BLaER1 treated with 17β-estradiol and CSF1 and Interleukin-3, amounts not matched to agents 10 nM and 100 nM (cell line): ENCODE data around the gene UCMA.
"Not testable (repeated sequence)": the region's sequence is repeated elsewhere in the genome, so short reads cannot be mapped to it uniquely, and the experiment has no call there.

ENCODE experiments used
- H3K27ac ChIP-seq, 11 experiments: shearing (Covaris generic); formaldehyde crosslinking; 2 replicates each; pipeline ENCODE4 v1.8.1; 2022
- H3K27me3 ChIP-seq, 11 experiments: shearing (Covaris generic); formaldehyde crosslinking; 2 replicates each; pipeline ENCODE4 v1.8.1; 2022
- H3K36me3 ChIP-seq, 11 experiments: shearing (Covaris generic); formaldehyde crosslinking; 2 replicates each; pipeline ENCODE4 v1.8.1; 2022
- H3K4me1 ChIP-seq, 10 experiments: shearing (Covaris generic); formaldehyde crosslinking; 2 replicates each; pipeline ENCODE4 v1.8.1; 2022
- H3K4me2 ChIP-seq, 11 experiments: shearing (Covaris generic); formaldehyde crosslinking; 2 replicates each; pipeline ENCODE4 v1.8.1; 2022
- H3K4me3 ChIP-seq, 10 experiments: shearing (Covaris generic); formaldehyde crosslinking; 2 replicates each; pipeline ENCODE4 v1.8.1; 2022
- H3K9ac ChIP-seq, 11 experiments: shearing (Covaris generic); formaldehyde crosslinking; 2 replicates each; pipeline ENCODE4 v1.8.1; 2022
- H3K9me3 ChIP-seq, 11 experiments: shearing (Covaris generic); formaldehyde crosslinking; replicated peaks in 1 of 11; 2 replicates each; pipeline ENCODE4 v1.8.1; 2022
- H4K20me1 ChIP-seq, 11 experiments: shearing (Covaris generic); formaldehyde crosslinking; 2 replicates each; pipeline ENCODE4 v1.8.1; 2022
- Cebpa-rat ChIP-seq, 11 experiments: shearing (Covaris generic); IDR thresholded peaks; 2 replicates each; pipeline ENCODE4 v1.8.1; 2022

UCMA gene

DNA sequence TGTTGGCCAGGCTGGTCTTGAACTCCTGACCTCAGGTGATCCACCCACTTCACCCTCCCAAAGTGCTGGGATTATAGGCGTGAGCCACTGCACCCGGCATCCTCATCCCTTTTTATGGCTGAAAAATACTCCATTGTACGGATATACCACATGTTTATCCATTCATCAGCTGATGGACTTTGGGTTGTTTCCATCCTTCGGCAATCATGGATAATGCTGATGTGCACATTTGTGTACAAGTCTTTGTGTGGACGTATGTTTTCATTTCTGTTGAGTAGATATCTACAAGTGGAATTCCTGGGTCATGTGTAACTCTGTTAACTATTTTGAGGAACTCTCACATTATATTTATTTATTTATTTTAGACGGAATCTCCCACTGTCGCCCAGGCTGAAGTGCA, 5.7 kb upstream of the UCMA start:
- Histone ChIP-seq H3K9ac (no peak overlapping the region), H3K27me3 (no peaks in the 10 kb centered on the region), H3K9me3 (no peaks in the 10 kb centered on the region), H3K4me1 (peaks cover 0 to 7% (median 0%) of the 10 kb centered on the region in 10 experiments; a peak in 2 of 20 replicates), H3K27ac (no peak overlapping the region), H3K4me2 (no peak overlapping the region), H4K20me1 (no peaks in the 10 kb centered on the region), H3K4me3 (no peak overlapping the region), H3K36me3 (no peaks in the 10 kb centered on the region)
- no peak for TF ChIP-seq Cebpa-rat (IDR thresholded peaks at IDR 0.05)

DNA sequence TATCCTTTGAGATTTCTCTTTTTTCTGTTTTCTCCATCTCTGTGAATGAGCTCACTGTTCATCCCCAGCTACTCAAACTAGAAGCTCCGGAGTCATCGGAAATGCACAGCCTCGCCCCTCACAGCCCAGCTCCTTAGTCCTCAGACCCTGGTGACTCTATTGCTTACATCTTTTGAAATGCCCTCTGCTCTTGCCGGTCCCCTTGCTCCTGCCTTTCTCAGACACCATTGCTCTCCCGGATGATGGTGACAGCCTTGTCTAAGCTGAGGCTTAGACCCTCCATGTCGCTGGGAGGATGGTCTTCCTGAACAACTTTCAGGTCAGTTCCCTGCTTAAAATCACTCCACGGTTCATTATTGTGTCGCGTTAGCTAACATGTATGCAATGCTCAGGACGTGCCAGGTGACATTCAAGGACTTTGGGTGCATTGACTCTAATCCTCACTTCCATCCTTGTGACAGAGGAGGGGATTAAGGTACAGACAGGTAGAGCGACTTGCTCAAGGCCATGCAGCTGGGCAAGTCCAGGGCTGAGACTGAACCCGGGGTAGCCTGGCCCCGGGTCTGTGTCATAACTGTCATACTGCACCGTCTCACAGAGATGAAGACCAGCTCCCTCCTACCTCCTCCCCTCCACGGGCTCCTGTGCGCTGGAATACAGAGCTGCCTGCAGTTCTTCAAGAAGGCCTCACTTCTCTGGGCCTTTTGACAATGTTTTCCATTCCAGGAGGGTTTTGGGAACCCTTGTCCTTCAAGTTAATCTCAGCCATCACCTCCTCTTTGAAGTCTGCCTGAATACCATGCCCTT, 4.3 kb upstream of the UCMA start:
- H3K9me3 ChIP-seq: no peaks in the 10 kb centered on the region
- no peak overlapping the region for H3K9ac ChIP-seq
- H3K4me3 ChIP-seq: no peak overlapping the region
- no peaks in the 10 kb centered on the region for H4K20me1 ChIP-seq
- no peak for TF ChIP-seq Cebpa-rat (IDR thresholded peaks at IDR 0.05)
- H3K27ac ChIP-seq: no peak overlapping the region
- peaks cover 0 to 16% (median 6%) of the 10 kb centered on the region in 10 experiments; a peak in 13 of 20 replicates for H3K4me1 ChIP-seq
- no peaks in the 10 kb centered on the region for H3K27me3 ChIP-seq
- H3K36me3 ChIP-seq: no peaks in the 10 kb centered on the region
- H3K4me2 ChIP-seq: no peak overlapping the region

DNA sequence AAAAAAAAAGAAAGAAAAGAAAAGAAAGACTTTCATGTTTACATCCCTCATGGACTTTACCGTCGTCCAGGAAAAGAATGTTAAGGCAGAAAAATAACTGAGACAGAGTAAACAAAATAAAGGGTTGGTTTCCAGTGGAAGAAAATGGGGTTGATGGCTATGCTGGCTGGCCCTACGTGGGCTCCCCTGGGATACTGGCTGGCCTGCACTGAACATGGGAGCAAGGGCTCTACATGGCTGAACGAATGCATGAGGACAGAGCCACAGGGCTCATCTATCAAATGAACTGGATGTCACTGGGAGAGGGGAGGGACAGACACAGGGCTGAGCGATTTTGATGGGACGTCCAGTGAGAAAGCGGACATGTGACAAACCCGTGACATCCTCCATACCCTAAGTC, 2.5 kb upstream of the UCMA start:
- no peak overlapping the region for H3K9ac ChIP-seq
- H3K27me3 ChIP-seq: no peaks in the 10 kb centered on the region
- H3K4me3 ChIP-seq: no peak overlapping the region
- H3K4me2 ChIP-seq: no peak overlapping the region
- no peaks in the 10 kb centered on the region for H4K20me1 ChIP-seq
- H3K36me3 ChIP-seq: no peaks in the 10 kb centered on the region
- peaks cover 0 to 29% (median 14%) of the 10 kb centered on the region in 10 experiments; a peak in 13 of 20 replicates for H3K4me1 ChIP-seq
- TF ChIP-seq Cebpa-rat (IDR thresholded peaks at IDR 0.05): no peak
- no peaks in the 10 kb centered on the region for H3K9me3 ChIP-seq
- no peak overlapping the region for H3K27ac ChIP-seq

DNA sequence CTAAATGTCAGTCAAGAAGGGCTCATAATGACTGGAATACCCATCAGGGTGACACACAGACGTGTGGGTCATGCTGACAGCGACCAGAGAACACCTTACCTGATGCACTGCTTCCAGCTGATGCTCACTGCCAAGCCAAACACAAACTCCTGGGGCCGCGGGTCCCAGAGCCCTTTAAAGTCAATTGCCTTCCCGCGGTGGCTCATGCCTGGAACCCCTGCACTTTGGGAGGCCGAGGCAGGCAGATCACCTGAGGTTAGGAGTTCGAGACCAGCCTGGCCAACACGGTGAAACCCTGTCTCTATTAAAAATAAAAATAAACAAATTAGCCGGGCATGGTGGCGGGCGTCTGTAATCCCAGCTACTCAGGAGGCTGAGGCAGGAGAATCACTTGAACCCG, 562 bp upstream of the UCMA start:
- not testable (repeated sequence) for H3K4me2 ChIP-seq, H3K27ac ChIP-seq, H4K20me1 ChIP-seq, H3K9ac ChIP-seq, H3K27me3 ChIP-seq, H3K4me3 ChIP-seq, H3K9me3 ChIP-seq, H3K36me3 ChIP-seq
- peaks cover 0 to 28% (median 14%) of the 10 kb centered on the region in 10 experiments; a peak in 13 of 20 replicates for H3K4me1 ChIP-seq

DNA sequence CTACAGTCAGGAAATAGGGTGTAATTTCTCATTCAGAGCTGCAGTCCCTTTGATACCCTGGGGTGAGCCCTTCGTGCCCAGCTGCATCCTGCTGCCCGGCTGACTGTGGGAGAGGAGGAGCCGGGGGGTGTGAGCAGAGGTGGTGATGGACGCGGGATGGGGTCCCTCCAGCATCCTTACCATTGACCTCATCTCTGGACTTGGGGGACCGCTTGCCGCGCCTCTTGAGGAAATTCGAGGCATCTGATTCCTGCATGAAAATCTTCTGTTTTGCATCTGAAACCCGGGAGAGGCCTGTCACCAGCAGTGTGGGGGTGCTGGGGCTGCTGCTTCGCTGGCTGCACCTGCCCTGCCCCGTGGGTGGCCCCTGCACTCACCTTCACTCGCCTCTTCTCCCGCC, 816 bp downstream of the UCMA start:
- no peak overlapping the region for H3K4me3 ChIP-seq
- H3K4me2 ChIP-seq: peak overlapping the region in 8 of 11 experiments; percentile 7 to 54 (median 48); a peak in 14 of 22 replicates
- H3K4me1 ChIP-seq: peaks cover 0 to 23% (median 14%) of the 10 kb centered on the region in 10 experiments; a peak in 13 of 20 replicates
- H3K9ac ChIP-seq: no peak overlapping the region
- TF ChIP-seq Cebpa-rat (IDR thresholded peaks at IDR 0.05): no peak
- no peaks in the 10 kb centered on the region for H3K27me3 ChIP-seq
- no peaks in the 10 kb centered on the region for H3K36me3 ChIP-seq
- no peaks in the 10 kb centered on the region for H3K9me3 ChIP-seq
- no peak overlapping the region for H3K27ac ChIP-seq
- no peaks in the 10 kb centered on the region for H4K20me1 ChIP-seq

DNA sequence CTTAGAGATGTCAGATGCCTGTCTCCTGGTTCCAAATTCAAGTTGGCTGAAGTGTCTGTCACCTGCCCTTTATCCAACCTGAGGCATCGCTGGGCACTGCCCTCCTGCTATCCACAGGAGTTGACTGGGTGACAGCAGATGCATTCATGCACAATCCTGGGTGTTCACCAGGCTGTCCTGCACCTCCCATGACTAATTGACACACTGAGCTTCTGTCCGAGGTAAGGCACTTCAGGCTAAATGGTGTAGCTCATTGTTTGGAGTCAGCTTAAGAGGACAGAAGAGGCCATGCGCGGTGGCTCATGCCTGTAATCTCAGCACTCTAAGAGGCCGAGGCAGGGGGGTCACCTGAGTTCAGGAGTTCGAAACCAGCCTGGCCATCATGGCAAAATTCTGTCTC, 2.4 kb downstream of the UCMA start:
- no peaks in the 10 kb centered on the region for H4K20me1 ChIP-seq
- no peaks in the 10 kb centered on the region for H3K9me3 ChIP-seq
- no peak overlapping the region for H3K4me2 ChIP-seq
- H3K36me3 ChIP-seq: no peaks in the 10 kb centered on the region
- H3K27ac ChIP-seq: no peak overlapping the region
- H3K27me3 ChIP-seq: no peaks in the 10 kb centered on the region
- peaks cover 0 to 23% (median 14%) of the 10 kb centered on the region in 10 experiments; a peak in 13 of 20 replicates for H3K4me1 ChIP-seq
- TF ChIP-seq Cebpa-rat (IDR thresholded peaks at IDR 0.05): no peak
- H3K9ac ChIP-seq: no peak overlapping the region
- H3K4me3 ChIP-seq: no peak overlapping the region

DNA sequence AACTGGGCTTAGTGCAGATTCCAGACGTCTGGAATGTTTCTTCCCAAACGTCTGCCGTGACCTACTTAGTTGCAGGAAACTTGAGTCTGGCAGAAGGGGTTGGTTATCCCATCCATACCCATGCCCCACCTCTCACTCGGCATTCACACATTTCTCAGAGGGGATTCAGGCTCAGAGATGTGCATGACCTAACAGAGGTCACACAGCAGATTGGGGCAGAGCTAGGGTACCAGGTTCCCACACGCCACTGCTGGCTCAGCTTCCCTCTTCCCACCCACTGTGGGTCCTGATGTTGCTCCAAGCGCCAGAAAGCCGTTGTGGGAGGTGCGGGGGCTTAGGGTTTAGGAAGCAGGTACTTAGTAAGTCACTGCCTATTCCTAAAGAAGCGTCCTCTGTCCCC, 3.0 kb downstream of the UCMA start:
- no peak overlapping the region for H3K4me2 ChIP-seq
- H3K9ac ChIP-seq: no peak overlapping the region
- H3K36me3 ChIP-seq: no peaks in the 10 kb centered on the region
- H4K20me1 ChIP-seq: no peaks in the 10 kb centered on the region
- H3K27me3 ChIP-seq: no peaks in the 10 kb centered on the region
- no peak overlapping the region for H3K27ac ChIP-seq
- H3K4me3 ChIP-seq: no peak overlapping the region
- no peak for TF ChIP-seq Cebpa-rat (IDR thresholded peaks at IDR 0.05)
- H3K4me1 ChIP-seq: peaks cover 0 to 23% (median 14%) of the 10 kb centered on the region in 10 experiments; a peak in 13 of 20 replicates
- no peaks in the 10 kb centered on the region for H3K9me3 ChIP-seq

DNA sequence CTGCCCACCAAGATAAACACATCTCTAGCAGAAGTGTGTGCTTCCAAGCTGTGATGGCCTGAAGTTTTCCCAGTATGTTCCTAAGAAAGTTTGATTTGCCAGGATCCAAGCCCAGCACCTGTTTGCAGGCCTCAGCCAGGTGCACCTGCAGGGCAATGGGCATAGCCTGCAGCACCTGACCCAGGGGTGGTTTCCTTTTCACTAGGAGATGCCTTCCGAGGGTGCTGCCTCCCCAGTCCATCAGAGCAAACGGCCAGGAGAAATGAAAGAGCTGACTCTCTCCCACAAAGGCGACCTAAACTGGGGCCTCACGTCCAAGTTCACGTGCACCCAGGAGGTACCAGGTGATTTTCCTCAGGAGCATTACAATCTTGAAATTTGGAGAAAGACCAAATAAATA, 7.1 kb downstream of the UCMA start:
- Histone ChIP-seq H3K4me3 (no peak overlapping the region), H3K27ac (no peak overlapping the region), H4K20me1 (no peaks in the 10 kb centered on the region), H3K4me1 (no peaks in the 10 kb centered on the region), H3K9ac (no peak overlapping the region), H3K9me3 (no peaks in the 10 kb centered on the region), H3K4me2 (no peak overlapping the region), H3K36me3 (no peaks in the 10 kb centered on the region), H3K27me3 (no peaks in the 10 kb centered on the region)
- no peak for TF ChIP-seq Cebpa-rat (IDR thresholded peaks at IDR 0.05)

DNA sequence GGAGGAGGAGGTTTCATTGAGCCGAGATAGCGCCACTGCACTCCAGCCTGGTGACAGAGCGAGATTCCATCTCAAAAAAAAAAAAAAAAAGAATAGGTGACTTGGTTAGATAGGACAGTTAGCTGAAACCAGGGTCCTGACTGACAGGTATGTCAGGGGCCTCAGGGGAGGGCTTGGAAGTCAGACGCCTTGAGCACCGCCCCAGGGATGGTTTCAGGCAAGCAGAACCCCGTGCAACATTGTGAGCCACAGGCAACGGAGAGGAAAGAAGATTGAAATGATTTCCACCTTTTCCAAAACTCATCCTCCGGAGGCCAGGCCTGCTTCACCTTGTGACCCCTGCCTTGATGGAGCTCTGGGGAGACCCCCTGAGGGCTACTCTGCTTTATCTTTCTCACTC, 8.6 kb downstream of the UCMA start:
- Histone ChIP-seq H4K20me1 (no peaks in the 10 kb centered on the region), H3K4me1 (no peaks in the 10 kb centered on the region; a peak in 1 of 20 replicates), H3K27me3 (no peaks in the 10 kb centered on the region), H3K4me2 (no peak overlapping the region), H3K9ac (no peak overlapping the region), H3K9me3 (no peaks in the 10 kb centered on the region), H3K4me3 (no peak overlapping the region), H3K36me3 (no peaks in the 10 kb centered on the region), H3K27ac (no peak overlapping the region)
- TF ChIP-seq Cebpa-rat (IDR thresholded peaks at IDR 0.05): no peak
